GM18951 (cell line): ENCODE results near the gene LIMK2.

Experiments used
- POLR2A ChIP-seq: IDR thresholded peaks from 4 replicates; pipeline ENCODE4 v1.6.1; 2011; ENCODE audit warnings: mild to moderate bottlenecking; ENCODE audit not compliant: insufficient read length, insufficient read depth; ENCODE audit errors: extremely low read depth
- in situ Hi-C: fragments of 300-500 bp; cut with MboI; formaldehyde crosslinking; loops from one replicate; pipeline ENCODE4 v1.12.0; 2022; ENCODE audit warnings: low sequenced_read_pairs, mixed read lengths, inconsistent platforms; ENCODE audit not compliant: unreplicated experiment

The LIMK2 gene

DNA sequence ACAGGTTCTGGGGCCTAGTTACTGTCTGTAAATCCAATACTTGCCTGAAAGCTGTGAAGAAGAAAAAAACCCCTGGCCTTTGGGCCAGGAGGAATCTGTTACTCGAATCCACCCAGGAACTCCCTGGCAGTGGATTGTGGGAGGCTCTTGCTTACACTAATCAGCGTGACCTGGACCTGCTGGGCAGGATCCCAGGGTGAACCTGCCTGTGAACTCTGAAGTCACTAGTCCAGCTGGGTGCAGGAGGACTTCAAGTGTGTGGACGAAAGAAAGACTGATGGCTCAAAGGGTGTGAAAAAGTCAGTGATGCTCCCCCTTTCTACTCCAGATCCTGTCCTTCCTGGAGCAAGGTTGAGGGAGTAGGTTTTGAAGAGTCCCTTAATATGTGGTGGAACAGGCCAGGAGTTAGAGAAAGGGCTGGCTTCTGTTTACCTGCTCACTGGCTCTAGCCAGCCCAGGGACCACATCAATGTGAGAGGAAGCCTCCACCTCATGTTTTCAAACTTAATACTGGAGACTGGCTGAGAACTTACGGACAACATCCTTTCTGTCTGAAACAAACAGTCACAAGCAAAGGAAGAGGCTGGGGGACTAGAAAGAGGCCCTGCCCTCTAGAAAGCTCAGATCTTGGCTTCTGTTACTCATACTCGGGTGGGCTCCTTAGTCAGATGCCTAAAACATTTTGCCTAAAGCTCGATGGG, 66.7 kb downstream of the LIMK2 start:
- in situ Hi-C loops = no loop called here
- no peak for TF ChIP-seq POLR2A

DNA sequence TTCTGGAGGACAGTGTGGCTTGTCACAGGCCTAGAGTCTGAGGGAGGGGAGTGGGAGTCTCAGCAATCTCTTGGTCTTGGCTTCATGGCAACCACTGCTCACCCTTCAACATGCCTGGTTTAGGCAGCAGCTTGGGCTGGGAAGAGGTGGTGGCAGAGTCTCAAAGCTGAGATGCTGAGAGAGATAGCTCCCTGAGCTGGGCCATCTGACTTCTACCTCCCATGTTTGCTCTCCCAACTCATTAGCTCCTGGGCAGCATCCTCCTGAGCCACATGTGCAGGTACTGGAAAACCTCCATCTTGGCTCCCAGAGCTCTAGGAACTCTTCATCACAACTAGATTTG, 67.2 kb downstream of the LIMK2 start:
- in situ Hi-C loops = no loop called here

GRCh38 chr22:31279821-31280505, 67.9 kb downstream of the LIMK2 start:
- in situ Hi-C loops = no loop called here
- TF ChIP-seq POLR2A = no peak

More for the DNA sequence above, 67.2 kb downstream of the LIMK2 start:
- TF ChIP-seq POLR2A = no peak

DNA sequence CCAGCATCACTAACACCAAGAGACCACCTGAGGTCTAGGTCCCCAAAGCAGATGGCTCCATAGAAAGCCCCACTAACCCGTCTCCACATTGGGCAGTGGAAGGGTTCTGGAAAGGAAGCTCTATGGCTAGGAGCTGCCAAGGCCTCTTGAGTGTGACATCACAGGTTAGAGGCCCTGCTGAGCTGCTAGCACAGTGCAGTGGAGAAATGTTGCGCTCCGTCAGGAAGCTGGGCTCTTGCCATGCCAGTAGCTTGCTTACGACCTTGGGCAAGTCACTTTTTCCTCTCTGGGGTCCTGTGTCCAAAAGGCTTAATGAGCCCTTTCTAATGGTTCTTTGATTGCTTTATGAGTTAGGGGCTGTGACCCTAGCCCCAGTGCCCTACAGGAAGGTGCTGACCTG, 69.6 kb downstream of the LIMK2 start:
- no peak for TF ChIP-seq POLR2A
- in situ Hi-C loops = no loop called here

DNA sequence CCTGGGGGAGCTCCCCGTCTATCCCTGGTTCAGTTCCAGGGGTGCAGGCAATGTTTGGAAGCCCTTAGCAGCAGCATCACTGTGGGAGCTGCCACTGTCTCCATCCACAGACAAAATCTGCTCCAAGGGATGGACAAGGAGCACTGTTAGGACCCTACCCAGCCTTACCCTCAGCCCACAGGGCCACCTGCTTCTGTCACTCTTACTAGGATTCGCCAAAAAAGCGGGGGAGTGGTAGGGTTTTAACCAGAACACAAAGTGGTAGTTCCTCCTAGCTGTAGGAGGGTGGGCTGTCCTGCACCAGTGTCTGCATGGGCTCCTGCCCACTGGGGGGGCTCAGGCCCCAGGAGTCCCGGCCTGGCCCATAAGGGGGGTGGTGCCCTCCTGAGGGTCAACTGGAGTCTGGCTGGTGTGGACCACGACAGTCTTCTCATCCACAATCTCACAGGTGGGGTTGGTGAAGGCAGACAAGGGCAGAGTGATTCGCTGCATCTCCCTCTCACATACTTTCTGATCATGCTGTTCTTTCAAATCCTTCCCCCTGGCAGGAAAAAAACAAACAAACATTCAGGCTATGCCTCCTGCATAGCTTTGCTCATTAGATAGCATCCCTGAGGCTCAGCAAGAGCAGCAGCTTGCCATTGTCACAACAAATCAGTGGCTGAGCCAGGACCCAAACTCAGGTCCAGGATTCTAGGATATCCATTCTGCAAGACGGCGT, 70.8 kb downstream of the LIMK2 start:
- no peak for TF ChIP-seq POLR2A

DNA sequence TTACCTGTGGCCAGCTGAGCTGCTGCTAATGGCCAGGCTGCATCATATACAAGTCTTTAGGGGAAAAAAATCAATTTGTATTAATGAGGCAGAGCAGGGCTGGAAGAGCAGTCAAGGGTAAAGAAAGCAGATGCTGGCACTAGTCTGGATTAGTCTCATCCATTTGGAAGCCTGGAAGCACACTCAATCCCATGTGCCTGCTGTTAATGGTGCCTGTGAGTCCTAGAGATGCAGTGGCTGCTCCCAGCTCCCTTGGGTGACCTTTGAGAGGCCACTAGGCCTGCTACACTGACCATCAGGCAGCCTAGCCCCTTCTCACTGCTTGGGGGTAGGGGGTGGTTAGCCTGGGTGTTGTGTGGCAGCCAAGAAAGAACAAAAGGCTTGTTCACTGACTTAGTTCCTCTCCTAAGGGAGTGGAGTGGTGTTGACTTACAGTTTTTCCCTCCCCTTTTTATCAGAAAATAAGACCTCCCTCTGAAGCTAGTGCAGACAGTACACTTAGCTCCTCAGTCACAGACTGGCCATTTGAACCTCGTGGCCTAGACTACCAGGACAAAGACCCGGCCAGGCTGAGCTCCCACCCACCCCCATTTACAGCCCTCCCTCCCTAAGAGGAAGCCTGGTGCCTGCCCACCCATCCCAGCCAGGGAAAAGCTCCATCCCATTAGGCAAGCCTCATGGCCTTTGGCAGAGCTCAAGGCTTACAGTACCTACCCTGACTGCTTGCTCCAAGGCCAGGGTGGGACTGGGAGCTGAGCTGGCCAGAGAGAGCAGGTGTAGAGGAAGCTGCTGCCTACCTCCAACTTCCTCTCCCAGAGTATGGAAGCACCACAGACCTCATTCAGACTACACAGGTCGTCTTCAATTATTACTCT, 72.4 kb downstream of the LIMK2 start:
- no peak for TF ChIP-seq POLR2A
- in situ Hi-C loops = no loop called here

More for the DNA sequence above, 70.8 kb downstream of the LIMK2 start:
- in situ Hi-C loops = no loop called here

DNA sequence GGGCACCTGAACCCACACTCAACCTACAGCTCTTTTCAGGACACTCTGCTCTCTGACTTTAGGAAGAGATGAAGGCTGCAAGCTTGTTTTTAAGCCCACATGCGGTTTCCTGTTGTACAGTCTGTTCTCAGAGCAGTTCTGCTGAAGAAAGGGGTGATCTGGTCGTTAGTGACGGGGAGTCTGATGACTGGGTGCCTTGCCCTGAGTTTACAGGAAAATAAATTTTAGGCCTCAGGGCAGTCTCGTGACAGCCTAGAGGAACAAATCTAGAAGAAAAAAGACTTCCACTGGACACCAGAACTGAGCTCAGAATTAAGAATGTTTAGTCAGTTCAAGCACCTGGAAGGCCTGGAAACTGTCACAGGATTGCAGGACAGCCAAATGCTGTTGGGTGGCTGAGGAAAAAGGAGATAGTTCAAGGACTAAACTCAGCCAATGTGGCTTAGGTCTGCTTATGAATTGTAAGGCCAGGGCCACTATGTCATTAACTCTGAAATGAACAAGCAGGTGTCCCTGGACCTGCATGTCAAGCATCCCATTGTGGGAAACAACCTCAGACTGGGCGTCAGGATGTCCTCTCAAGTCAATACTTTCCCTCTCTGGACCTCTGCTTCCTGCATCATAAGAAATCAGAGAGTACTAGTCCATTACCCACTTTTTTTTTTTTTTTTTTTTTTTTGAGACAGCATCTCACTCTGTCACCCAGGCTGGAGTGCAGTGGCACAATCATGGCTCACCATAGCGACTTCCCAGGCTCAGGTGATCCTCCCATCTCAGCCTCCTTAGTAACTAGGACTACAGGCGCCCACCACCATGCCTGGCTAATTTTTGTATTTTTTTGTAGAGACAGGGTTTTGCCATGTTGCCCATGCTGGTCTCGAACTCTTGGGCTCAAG, 74.5 kb downstream of the LIMK2 start:
- no peak for TF ChIP-seq POLR2A
- in situ Hi-C loops = no loop called here

DNA sequence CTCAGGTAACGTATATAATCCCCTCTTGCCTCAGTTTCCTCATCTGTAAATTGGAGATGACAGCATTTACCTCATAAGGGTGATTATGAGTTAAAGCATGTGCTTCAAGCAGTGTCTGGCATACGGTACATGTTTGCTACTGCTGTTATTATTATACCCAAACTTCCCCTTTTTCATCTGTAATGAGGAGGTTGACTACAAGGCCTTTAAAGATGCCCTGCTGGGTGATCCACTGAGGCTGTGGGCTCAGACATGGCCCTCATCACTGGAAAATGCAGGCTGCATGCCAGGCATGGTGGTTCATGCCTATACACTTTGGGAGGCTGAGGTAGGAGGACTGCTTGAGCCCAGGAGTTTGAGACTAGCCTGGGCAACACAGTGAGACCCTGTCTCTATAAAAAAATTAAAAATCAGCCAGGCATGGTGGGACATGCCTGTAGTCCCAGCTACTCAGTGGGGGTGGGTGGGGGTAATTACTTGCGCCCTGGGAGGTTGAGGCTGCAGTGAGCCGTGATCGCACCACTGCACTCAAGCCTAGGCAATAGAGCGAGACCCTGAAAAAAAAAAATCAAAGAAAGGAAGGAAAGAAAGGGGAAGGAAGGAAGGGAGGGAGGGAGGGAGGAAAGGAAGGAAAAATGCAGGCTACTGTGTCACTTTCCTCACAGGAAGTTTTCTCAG, 75.9 kb downstream of the LIMK2 start:
- in situ Hi-C loops = no loop called here

DNA sequence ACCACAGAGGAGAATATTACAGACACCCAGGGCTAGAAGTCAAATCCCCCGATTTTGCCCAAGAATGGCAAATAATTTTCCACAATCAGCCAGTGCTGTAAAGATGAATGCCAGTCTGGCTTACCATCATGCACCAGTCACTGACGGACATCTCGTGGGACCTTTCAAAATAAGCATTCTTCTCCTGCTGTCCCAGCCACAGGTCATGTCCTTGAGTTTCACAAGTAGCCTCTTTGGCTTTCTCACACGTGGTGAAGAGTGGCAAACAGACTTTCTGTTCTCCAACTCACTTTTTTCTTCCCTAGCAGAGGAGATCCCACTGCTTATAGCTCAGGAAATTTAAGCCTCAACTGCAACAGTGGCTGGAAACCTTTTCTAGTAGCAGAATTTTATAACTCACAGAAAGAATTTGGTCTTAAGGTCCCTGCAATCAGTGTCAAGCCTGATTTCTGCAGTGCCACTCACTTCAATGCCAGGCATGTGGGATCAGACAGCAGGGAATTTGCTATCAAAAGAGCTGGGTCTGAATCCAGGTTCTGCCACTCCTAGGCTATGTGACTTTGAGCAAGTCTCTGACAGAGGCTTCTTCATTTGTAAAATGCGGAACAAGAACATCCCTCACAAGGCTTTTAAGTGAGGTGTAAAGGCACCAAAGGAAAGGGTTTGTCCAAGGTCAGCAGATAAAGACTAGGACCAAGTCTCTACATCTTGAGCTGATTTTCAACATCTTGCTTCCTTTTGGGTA, 76.6 kb downstream of the LIMK2 start:
- no peak for TF ChIP-seq POLR2A
- in situ Hi-C loops = no loop called here

More for the DNA sequence above, 75.9 kb downstream of the LIMK2 start:
- TF ChIP-seq POLR2A = no peak

DNA sequence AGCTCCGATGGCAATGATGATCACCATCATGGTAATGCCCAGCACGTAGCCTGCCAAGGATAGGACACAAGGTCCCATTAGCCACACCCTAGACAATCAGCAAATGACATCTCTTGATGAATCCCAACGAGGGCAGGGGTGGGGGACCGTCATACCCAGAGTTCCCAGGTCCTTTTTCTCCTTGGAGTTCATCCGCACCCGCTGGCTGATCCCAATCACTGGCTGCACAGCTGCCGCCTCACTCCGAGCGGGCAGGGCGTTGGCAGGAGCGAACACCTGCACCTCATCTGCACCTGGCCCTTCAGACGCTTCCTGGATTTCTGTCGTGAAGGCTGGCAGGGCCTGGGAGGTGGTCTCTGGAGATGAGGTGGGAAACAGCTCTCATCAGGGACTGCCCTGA, 77.2 kb downstream of the LIMK2 start:
- in situ Hi-C loops = no loop called here
- no peak for TF ChIP-seq POLR2A
